ENCODE results near the gene ZNF189.
A peak's percentile ranks its signal among the peaks of the same experiment; 100 is the strongest.

The ZNF189 gene

GRCh38 chr9:101398068-101398929 lies at the start of gene ZNF189, which contains the start of gene MRPL50:
Gene ZNF189, plus strand, starts transcription at chr9:101398851. Its CDS starts 306 bp downstream, at chr9:101399157.
Gene MRPL50, minus strand, starts transcription at chr9:101398618. Its CDS starts 26 bp downstream, at chr9:101398592.
- DNase-seq: peak; percentile 99

- no peak for DNase-seq
Observed at GRCh38 chr9:101350285-101350684, 48.4 kb upstream of the ZNF189 start.

GRCh38 chr9:101352892-101353463 lies 45.7 kb upstream of the ZNF189 start:
- no peak for DNase-seq

- DNase-seq: no peak
Observed at GRCh38 chr9:101353683-101354082, 45.0 kb upstream of the ZNF189 start.

- no peak for DNase-seq
Observed at GRCh38 chr9:101354143-101354764, 44.4 kb upstream of the ZNF189 start.

- no peak for DNase-seq
Observed at GRCh38 chr9:101354765-101355708, 43.6 kb upstream of the ZNF189 start.

GRCh38 chr9:101356619-101357018 lies 42.0 kb upstream of the ZNF189 start:
- DNase-seq: no peak

GRCh38 chr9:101359679-101360078 lies 39.0 kb upstream of the ZNF189 start:
- DNase-seq: no peak

GRCh38 chr9:101360647-101361046 lies 38.0 kb upstream of the ZNF189 start:
- DNase-seq: no peak

- no peak for DNase-seq
Observed at GRCh38 chr9:101362450-101362849, 36.2 kb upstream of the ZNF189 start.

- DNase-seq: no peak
Observed at GRCh38 chr9:101365181-101365580, 33.5 kb upstream of the ZNF189 start.

GRCh38 chr9:101366038-101366756 lies 32.5 kb upstream of the ZNF189 start:
- DNase-seq: no peak

- no peak for DNase-seq
Observed at GRCh38 chr9:101367323-101367722, 31.3 kb upstream of the ZNF189 start.

- no peak for DNase-seq
Observed at GRCh38 chr9:101369286-101369685, 29.4 kb upstream of the ZNF189 start.

GRCh38 chr9:101369884-101370531 lies 28.6 kb upstream of the ZNF189 start:
- DNase-seq: no peak

- no peak for DNase-seq
Observed at GRCh38 chr9:101371813-101372212, 26.8 kb upstream of the ZNF189 start.

- no peak for DNase-seq
Observed at GRCh38 chr9:101372327-101373118, 26.1 kb upstream of the ZNF189 start.

GRCh38 chr9:101375546-101375945 lies 23.1 kb upstream of the ZNF189 start:
- DNase-seq: no peak

- no peak for DNase-seq
Observed at GRCh38 chr9:101376111-101376848, 22.4 kb upstream of the ZNF189 start.

GRCh38 chr9:101380295-101380694 lies 18.4 kb upstream of the ZNF189 start:
- DNase-seq: no peak

Data from CD4-positive, alpha-beta T cell treated with Interferon gamma for 1 hour (primary cell).